SK-N-SH treated with all-trans-retinoic acid at 6 μM for 48 hours (cell line): ENCODE data around the gene FBXO3.

Source experiments
- ARNTL ChIP-seq: fragments of 450-650 bp; formaldehyde crosslinking; IDR thresholded peaks from 2 replicates; pipeline ENCODE4 v1.5.0; 2020; ENCODE audit warnings: low read depth, mild to moderate bottlenecking, moderate library complexity, borderline replicate concordance
- CREB5 ChIP-seq: fragments of 250-450 bp; sonication (Bioruptor Pico); IDR thresholded peaks from 2 replicates; pipeline ENCODE4 v1.5.1; 2020; ENCODE audit warnings: low read depth, mild to moderate bottlenecking, moderate library complexity
- OSR1 ChIP-seq: fragments of 250-450 bp; sonication (Bioruptor Pico); IDR thresholded peaks from 2 replicates; pipeline ENCODE4 v1.8.0; 2022; ENCODE audit warnings: moderate library complexity, mild to moderate bottlenecking, inconsistent platforms
- RARB ChIP-seq: fragments of 250-450 bp; sonication (Bioruptor Pico); IDR thresholded peaks from 2 replicates; pipeline ENCODE4 v1.8.0; 2021; ENCODE audit warnings: mild to moderate bottlenecking, moderate library complexity
- TCF4 ChIP-seq: fragments of 250-450 bp; sonication (Bioruptor Pico); IDR thresholded peaks from 2 replicates; pipeline ENCODE4 v1.8.0; 2021; ENCODE audit warnings: mild to moderate bottlenecking, moderate library complexity, borderline replicate concordance
- ZNF8 ChIP-seq: fragments of 450-650 bp; formaldehyde crosslinking; IDR thresholded peaks from 2 replicates; pipeline ENCODE4 v1.5.0; 2020; ENCODE audit warnings: mild to moderate bottlenecking, moderate library complexity

DNA sequence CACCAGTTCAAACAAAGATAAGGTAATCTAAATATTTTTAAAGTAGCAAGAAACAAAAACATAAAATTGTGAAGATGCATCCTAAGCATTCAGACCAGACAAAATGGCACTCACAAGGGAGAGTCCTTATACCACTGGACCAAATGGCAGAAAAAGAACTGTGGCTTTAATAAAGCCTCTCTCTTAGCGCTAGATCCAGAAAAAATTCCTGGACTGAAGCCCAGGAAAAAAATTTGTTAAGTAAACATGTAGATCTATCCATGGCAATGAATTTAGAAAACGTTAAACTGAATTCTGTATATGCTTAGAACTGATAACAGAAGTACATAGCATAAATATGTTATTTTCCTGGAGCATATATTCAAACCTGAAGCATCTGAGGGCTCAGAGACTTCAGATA, 26.3 kb downstream of the FBXO3 start:
- TF ChIP-seq CREB5 (CRISPR knock-in tag): no peak
- TF ChIP-seq RARB (CRISPR knock-in tag): no peak
- TF ChIP-seq ARNTL (CRISPR knock-in tag): no peak
- TF ChIP-seq TCF4 (CRISPR knock-in tag): no peak
- TF ChIP-seq OSR1 (CRISPR knock-in tag): no peak
- TF ChIP-seq ZNF8 (CRISPR knock-in tag): no peak
